Measurements from ENCODE around the gene PKDCC.
A peak's percentile ranks its signal among the peaks of the same experiment; 100 is the strongest.
"Not testable (repeated sequence)": the region's sequence is repeated elsewhere in the genome, so short reads cannot be mapped to it uniquely, and the experiment has no call there.

PKDCC gene

GRCh38 chr2:42030200-42030759 lies 17.5 kb upstream of the PKDCC start:
- no peak for DNase-seq (ENCODE audit: low spot score)

GRCh38 chr2:42030829-42031228 lies 17.0 kb upstream of the PKDCC start:
- DNase-seq (ENCODE audit: low spot score) = no peak

- no peak for DNase-seq (ENCODE audit: low spot score)
These were observed 16.3 kb upstream of the PKDCC start for GRCh38 chr2:42031281-42032223.

GRCh38 chr2:42032224-42032620 lies 15.6 kb upstream of the PKDCC start:
- DNase-seq (ENCODE audit: low spot score) = no peak

- DNase-seq (ENCODE audit: low spot score) = no peak
These were observed 15.1 kb upstream of the PKDCC start for GRCh38 chr2:42032745-42033144.

GRCh38 chr2:42034096-42034495 lies 13.7 kb upstream of the PKDCC start:
- not testable (repeated sequence) for DNase-seq (ENCODE audit: low spot score)

GRCh38 chr2:42035241-42035640 lies 12.6 kb upstream of the PKDCC start:
- DNase-seq (ENCODE audit: low spot score) = no peak

GRCh38 chr2:42036413-42036812 lies 11.4 kb upstream of the PKDCC start:
- DNase-seq (ENCODE audit: low spot score) = no peak

GRCh38 chr2:42036940-42037339 lies 10.9 kb upstream of the PKDCC start:
- DNase-seq (ENCODE audit: low spot score) = no peak

- DNase-seq (ENCODE audit: low spot score) = no peak
These were observed 7.1 kb upstream of the PKDCC start for GRCh38 chr2:42040643-42041278.

- DNase-seq (ENCODE audit: low spot score) = no peak
These were observed 6.3 kb upstream of the PKDCC start for GRCh38 chr2:42041377-42042127.

GRCh38 chr2:42042631-42043355 lies 5.0 kb upstream of the PKDCC start:
- DNase-seq (ENCODE audit: low spot score) = no peak

- DNase-seq (ENCODE audit: low spot score) = no peak
These were observed 3.9 kb upstream of the PKDCC start for GRCh38 chr2:42043789-42044394.

GRCh38 chr2:42044939-42045338 lies 2.9 kb upstream of the PKDCC start:
- DNase-seq (ENCODE audit: low spot score) = no peak

GRCh38 chr2:42045352-42045751 lies 2.5 kb upstream of the PKDCC start:
- no peak for DNase-seq (ENCODE audit: low spot score)

GRCh38 chr2:42045848-42046748 lies 1.7 kb upstream of the PKDCC start:
- no peak for DNase-seq (ENCODE audit: low spot score)

GRCh38 chr2:42046819-42047487 lies 868 bp upstream of the PKDCC start:
- DNase-seq (ENCODE audit: low spot score) = no peak

GRCh38 chr2:42048299-42049220 lies 739 bp downstream of the PKDCC start:
- DNase-seq (ENCODE audit: low spot score) = peak; percentile 25
